ENCODE results near the gene RBMS3.
"Not testable (repeated sequence)": the region's sequence is repeated elsewhere in the genome, so short reads cannot be mapped to it uniquely, and the experiment has no call there.

The RBMS3 gene

GRCh38 chr3:29804044-29804443 is 523.2 kb downstream of the RBMS3 start:
- H3K36me3 Mint-ChIP-seq = no peaks in the 10 kb centered on the region
- H3K27me3 Mint-ChIP-seq = no peaks in the 10 kb centered on the region
- no peak overlapping the region for H3K27ac Mint-ChIP-seq
- no peak for ATAC-seq
- H3K4me3 Mint-ChIP-seq = no peak overlapping the region
- no peaks in the 10 kb centered on the region for H3K9me3 Mint-ChIP-seq
- no peaks in the 10 kb centered on the region for H3K4me1 Mint-ChIP-seq

GRCh38 chr3:29805757-29806156 is 524.9 kb downstream of the RBMS3 start:
- no peak for ATAC-seq
- Mint-ChIP-seq H3K27me3 (no peaks in the 10 kb centered on the region), H3K4me1 (no peaks in the 10 kb centered on the region), H3K36me3 (no peaks in the 10 kb centered on the region), H3K27ac (no peak overlapping the region), H3K4me3 (no peak overlapping the region), H3K9me3 (no peaks in the 10 kb centered on the region)

- H3K4me1 Mint-ChIP-seq, H3K4me3 Mint-ChIP-seq, H3K27me3 Mint-ChIP-seq, H3K9me3 Mint-ChIP-seq, ATAC-seq, H3K36me3 Mint-ChIP-seq, H3K27ac Mint-ChIP-seq: not testable (repeated sequence)
These were observed 527.5 kb downstream of the RBMS3 start for GRCh38 chr3:29808324-29808723.

GRCh38 chr3:29822071-29822470 is 541.2 kb downstream of the RBMS3 start:
- H3K27ac Mint-ChIP-seq = no peak overlapping the region

GRCh38 chr3:29823233-29823632 is 542.4 kb downstream of the RBMS3 start:
- Mint-ChIP-seq H3K4me3 (no peak overlapping the region), H3K27ac (no peak overlapping the region), H3K9me3 (no peaks in the 10 kb centered on the region), H3K4me1 (no peaks in the 10 kb centered on the region), H3K27me3 (no peaks in the 10 kb centered on the region), H3K36me3 (no peaks in the 10 kb centered on the region)
- no peak for ATAC-seq

More at GRCh38 chr3:29822071-29822470, 541.2 kb downstream of the RBMS3 start:
- H3K4me1 Mint-ChIP-seq = no peaks in the 10 kb centered on the region
- no peaks in the 10 kb centered on the region for H3K27me3 Mint-ChIP-seq
- H3K36me3 Mint-ChIP-seq = no peaks in the 10 kb centered on the region
- ATAC-seq = no peak
- H3K4me3 Mint-ChIP-seq = no peak overlapping the region
- H3K9me3 Mint-ChIP-seq = no peaks in the 10 kb centered on the region

GRCh38 chr3:29826712-29827111 is 545.8 kb downstream of the RBMS3 start:
- Mint-ChIP-seq H3K27ac (no peak overlapping the region), H3K27me3 (no peaks in the 10 kb centered on the region), H3K36me3 (no peaks in the 10 kb centered on the region), H3K4me3 (no peak overlapping the region), H3K9me3 (no peaks in the 10 kb centered on the region), H3K4me1 (no peaks in the 10 kb centered on the region)
- no peak for ATAC-seq

GRCh38 chr3:29827756-29828155 is 546.9 kb downstream of the RBMS3 start:
- no peaks in the 10 kb centered on the region for H3K36me3 Mint-ChIP-seq
- H3K9me3 Mint-ChIP-seq = no peaks in the 10 kb centered on the region
- no peak overlapping the region for H3K4me3 Mint-ChIP-seq
- H3K4me1 Mint-ChIP-seq = no peaks in the 10 kb centered on the region
- no peak for ATAC-seq
- H3K27me3 Mint-ChIP-seq = no peaks in the 10 kb centered on the region
- H3K27ac Mint-ChIP-seq = no peak overlapping the region

GRCh38 chr3:29829340-29829739 is 548.5 kb downstream of the RBMS3 start:
- Mint-ChIP-seq H3K4me1 (no peaks in the 10 kb centered on the region), H3K9me3 (peaks cover 8% of the 10 kb centered on the region), H3K27me3 (no peaks in the 10 kb centered on the region), H3K27ac (no peak overlapping the region), H3K4me3 (no peak overlapping the region), H3K36me3 (no peaks in the 10 kb centered on the region)
- no peak for ATAC-seq

- no peaks in the 10 kb centered on the region for H3K4me1 Mint-ChIP-seq
- no peak overlapping the region for H3K4me3 Mint-ChIP-seq
- no peak for ATAC-seq
- H3K36me3 Mint-ChIP-seq = no peaks in the 10 kb centered on the region
- H3K27me3 Mint-ChIP-seq = peaks cover 7% of the 10 kb centered on the region
- H3K27ac Mint-ChIP-seq = no peak overlapping the region
- no peaks in the 10 kb centered on the region for H3K9me3 Mint-ChIP-seq
These were observed 569.8 kb downstream of the RBMS3 start for GRCh38 chr3:29850641-29851040.

GRCh38 chr3:29852767-29853166 is 571.9 kb downstream of the RBMS3 start:
- ATAC-seq = no peak
- H3K4me3 Mint-ChIP-seq = no peak overlapping the region
- H3K36me3 Mint-ChIP-seq = no peaks in the 10 kb centered on the region
- no peaks in the 10 kb centered on the region for H3K4me1 Mint-ChIP-seq
- H3K27ac Mint-ChIP-seq = no peak overlapping the region
- no peaks in the 10 kb centered on the region for H3K27me3 Mint-ChIP-seq
- no peaks in the 10 kb centered on the region for H3K9me3 Mint-ChIP-seq

- no peaks in the 10 kb centered on the region for H3K36me3 Mint-ChIP-seq
- no peak for ATAC-seq
- no peaks in the 10 kb centered on the region for H3K4me1 Mint-ChIP-seq
- no peak overlapping the region for H3K4me3 Mint-ChIP-seq
- no peaks in the 10 kb centered on the region for H3K27me3 Mint-ChIP-seq
- H3K27ac Mint-ChIP-seq = no peak overlapping the region
- no peaks in the 10 kb centered on the region for H3K9me3 Mint-ChIP-seq
These were observed 573.0 kb downstream of the RBMS3 start for GRCh38 chr3:29853841-29854397.

- H3K4me1 Mint-ChIP-seq = no peaks in the 10 kb centered on the region
- ATAC-seq = no peak
- H3K27me3 Mint-ChIP-seq = no peaks in the 10 kb centered on the region
- no peaks in the 10 kb centered on the region for H3K9me3 Mint-ChIP-seq
- no peak overlapping the region for H3K4me3 Mint-ChIP-seq
- H3K27ac Mint-ChIP-seq = no peak overlapping the region
- no peaks in the 10 kb centered on the region for H3K36me3 Mint-ChIP-seq
These were observed 574.0 kb downstream of the RBMS3 start for GRCh38 chr3:29854821-29855220.

- no peak for ATAC-seq
- no peaks in the 10 kb centered on the region for H3K4me1 Mint-ChIP-seq
- H3K36me3 Mint-ChIP-seq = no peaks in the 10 kb centered on the region
- no peak overlapping the region for H3K4me3 Mint-ChIP-seq
- no peak overlapping the region for H3K27ac Mint-ChIP-seq
- H3K9me3 Mint-ChIP-seq = peaks cover 2% of the 10 kb centered on the region
- no peaks in the 10 kb centered on the region for H3K27me3 Mint-ChIP-seq
These were observed 578.9 kb downstream of the RBMS3 start for GRCh38 chr3:29859726-29860270.

- Mint-ChIP-seq H3K27ac (no peak overlapping the region), H3K9me3 (peaks cover 3% of the 10 kb centered on the region), H3K4me1 (no peaks in the 10 kb centered on the region), H3K4me3 (no peak overlapping the region), H3K36me3 (no peaks in the 10 kb centered on the region), H3K27me3 (no peaks in the 10 kb centered on the region)
- no peak for ATAC-seq
These were observed 583.9 kb downstream of the RBMS3 start for GRCh38 chr3:29864809-29865208.

GRCh38 chr3:29868543-29869101 is 587.8 kb downstream of the RBMS3 start:
- no peak for ATAC-seq
- Mint-ChIP-seq H3K4me1 (no peaks in the 10 kb centered on the region), H3K27ac (no peak overlapping the region), H3K9me3 (peaks cover 5% of the 10 kb centered on the region), H3K36me3 (no peaks in the 10 kb centered on the region), H3K4me3 (no peak overlapping the region), H3K27me3 (no peaks in the 10 kb centered on the region)

- no peak for ATAC-seq
- Mint-ChIP-seq H3K27ac (no peak overlapping the region), H3K4me1 (no peaks in the 10 kb centered on the region), H3K4me3 (no peak overlapping the region), H3K9me3 (peaks cover 2% of the 10 kb centered on the region), H3K27me3 (no peaks in the 10 kb centered on the region), H3K36me3 (no peaks in the 10 kb centered on the region)
These were observed 589.3 kb downstream of the RBMS3 start for GRCh38 chr3:29870136-29870535.
